Measurements from ENCODE around the gene HOXB2. TPM values are rescaled to one million over a fixed set of nuclear protein-coding genes. Genes with fewer than 3 reads are reported as not detected.

Gene HOXB2
- total and polyA plus RNA-seq, 9 of the 15 experiments (the other 6 are each of a cell fraction or from before 2014, with no cell fraction given): 2.1 to 97.7 (median 21.2) TPM

- TF ChIP-seq ZBTB8A (IDR thresholded peaks at IDR 0.05; ENCODE audit: partially characterized antibody) (no peak), SAFB2 (IDR thresholded peaks at IDR 0.05; ENCODE audit: borderline replicate concordance, low read depth, low read length, severe bottlenecking) (no peak), SOX6 (IDR thresholded peaks at IDR 0.05) (no peak), GABPA (tag; conservative IDR thresholded peaks at IDR 0.05; ENCODE audit: low read depth) (no peak), ZHX1 (conservative IDR thresholded peaks at IDR 0.05; ENCODE audit: low read length) (no peak), ERF (CRISPR knock-in tag; IDR thresholded peaks at IDR 0.05) (no peak), ZNF384 (IDR thresholded peaks at IDR 0.05; ENCODE audit: low read depth, low read length) (no peak), SMARCB1 (IDR thresholded peaks at IDR 0.05; ENCODE audit: insufficient read length, low read depth) (no peak), ZFP1 (CRISPR knock-in tag; IDR thresholded peaks at IDR 0.05) (no peak), MTA2 (IDR thresholded peaks at IDR 0.05; ENCODE audit: low read depth) (no peak), CHD1 (IDR thresholded peaks at IDR 0.05; ENCODE audit: low read length) (no peak), ZNF583 (CRISPR knock-in tag; IDR thresholded peaks at IDR 0.05) (no peak), ZBTB12 (CRISPR knock-in tag; IDR thresholded peaks at IDR 0.05) (no peak), ESRRB (CRISPR knock-in tag; IDR thresholded peaks at IDR 0.05; ENCODE audit: borderline replicate concordance) (no peak), ZNF280B (CRISPR knock-in tag; IDR thresholded peaks at IDR 0.05) (no peak), USF1 (CRISPR knock-in tag; IDR thresholded peaks at IDR 0.05) (no peak), MCM7 (IDR thresholded peaks at IDR 0.05) (no peak), SMAD2 (IDR thresholded peaks at IDR 0.05; ENCODE audit: low read depth, low read length) (no peak), TFE3 (CRISPR knock-in tag; IDR thresholded peaks at IDR 0.05) (no peak), ZNF124 (CRISPR knock-in tag; IDR thresholded peaks at IDR 0.05) (no peak), ZNF445 (CRISPR knock-in tag; IDR thresholded peaks at IDR 0.05; ENCODE audit: low read depth) (no peak), HEY1 (CRISPR knock-in tag; IDR thresholded peaks at IDR 0.05; ENCODE audit: borderline replicate concordance) (no peak)
Observed at GRCh38 chr17:48576479-48577309, 31.8 kb upstream of the HOXB2 start (continued).
